Measurements from ENCODE around the gene CLTCL1. TPM values are rescaled to one million over a fixed set of nuclear protein-coding genes. Genes with fewer than 3 reads are reported as not detected.
A peak's percentile ranks its signal among the peaks of the same experiment; 100 is the strongest.

CLTCL1 gene
- total and polyA plus RNA-seq, 2 donors (not counting 1 experiment from before 2014, with no cell fraction given): 1.0 to 5.5 TPM

- no peak overlapping the region for H3K4me3 ChIP-seq (ENCODE audit: control extremely low read depth in 1 of 5, extremely low read depth in 1 of 5, insufficient read depth in 1 of 5, low read depth in 2 of 5, low read length in 4 of 5)
- H3K4me2 ChIP-seq (replicated peaks; ENCODE audit: low read depth, low read length, poor library complexity, severe bottlenecking): no peak overlapping the region
- Mint-ChIP-seq H3K9me3 (ENCODE audit: insufficient read depth) (peaks cover 4% of the 10 kb centered on the region), H3K27me3 (peaks cover 43% of the 10 kb centered on the region), H3K4me3 (peak overlapping the region; percentile 80), H3K4me1 (peaks cover 11% of the 10 kb centered on the region), H3K27ac (no peak overlapping the region)
- H3K79me2 ChIP-seq (ENCODE audit: control insufficient read depth, insufficient read depth, low read length): no peaks in the 10 kb centered on the region
- H3K9ac ChIP-seq (ENCODE audit: low read length): no peak overlapping the region
- ATAC-seq (ENCODE audit: low read depth) (no peak), DNase-seq (no peak)
- TF ChIP-seq, protein P1, sequence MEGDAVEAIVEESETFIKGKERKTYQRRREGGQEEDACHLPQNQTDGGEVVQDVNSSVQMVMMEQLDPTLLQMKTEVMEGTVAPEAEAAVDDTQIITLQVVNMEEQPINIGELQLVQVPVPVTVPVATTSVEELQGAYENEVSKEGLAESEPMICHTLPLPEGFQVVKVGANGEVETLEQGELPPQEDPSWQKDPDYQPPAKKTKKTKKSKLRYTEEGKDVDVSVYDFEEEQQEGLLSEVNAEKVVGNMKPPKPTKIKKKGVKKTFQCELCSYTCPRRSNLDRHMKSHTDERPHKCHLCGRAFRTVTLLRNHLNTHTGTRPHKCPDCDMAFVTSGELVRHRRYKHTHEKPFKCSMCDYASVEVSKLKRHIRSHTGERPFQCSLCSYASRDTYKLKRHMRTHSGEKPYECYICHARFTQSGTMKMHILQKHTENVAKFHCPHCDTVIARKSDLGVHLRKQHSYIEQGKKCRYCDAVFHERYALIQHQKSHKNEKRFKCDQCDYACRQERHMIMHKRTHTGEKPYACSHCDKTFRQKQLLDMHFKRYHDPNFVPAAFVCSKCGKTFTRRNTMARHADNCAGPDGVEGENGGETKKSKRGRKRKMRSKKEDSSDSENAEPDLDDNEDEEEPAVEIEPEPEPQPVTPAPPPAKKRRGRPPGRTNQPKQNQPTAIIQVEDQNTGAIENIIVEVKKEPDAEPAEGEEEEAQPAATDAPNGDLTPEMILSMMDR (IDR thresholded peaks at IDR 0.05): no peak
- TF ChIP-seq EZH2 (IDR thresholded peaks at IDR 0.05; ENCODE audit: borderline replicate concordance, insufficient read depth, low read depth, low read length, poor library complexity, severe bottlenecking): no peak
- CTCF ChIA-PET: no interaction called here
- H4K20me1 ChIP-seq (ENCODE audit: control insufficient read depth, insufficient read depth, low read length, poor library complexity, severe bottlenecking): no peaks in the 10 kb centered on the region
- peaks cover 0 to 16% (median 0%) of the 10 kb centered on the region in 3 donors for H3K9me3 ChIP-seq (ENCODE audit: control extremely low read depth in 1 of 3, control insufficient read depth in 2 of 3, insufficient read depth in 1 of 3, low read length in 2 of 3)
- POLR2A ChIA-PET: no interaction called here
- intact Hi-C loops (cut with micrococcal nuclease): no loop called here
- H3K27ac ChIP-seq (ENCODE audit: low read length in 2 of 2): no peak overlapping the region
- peaks cover 0 to 54% (median 22%) of the 10 kb centered on the region in 4 experiments for H3K27me3 ChIP-seq (replicated peaks in 1 of 4; ENCODE audit: control extremely low read depth in 1 of 4, control insufficient read depth in 3 of 4, insufficient read depth in 4 of 4, low read length in 3 of 4)
- 55% methylated on average over 10 of the region's 10 CpGs for WGBS (ENCODE audit: insufficient coverage)
- H3K36me3 ChIP-seq (replicated peaks in 1 of 2; ENCODE audit: control extremely low read depth in 1 of 2, control insufficient read depth in 1 of 2, extremely low read depth in 1 of 2, insufficient read depth in 2 of 2, low read length in 1 of 2): no peaks in the 10 kb centered on the region
- H3K4me1 ChIP-seq (ENCODE audit: control insufficient read depth in 2 of 2, insufficient read depth in 2 of 2, low read length in 2 of 2): peaks cover 13 to 16% of the 10 kb centered on the region in 2 donors
- no peak overlapping the region for H2AFZ ChIP-seq (ENCODE audit: insufficient read depth, low read depth, low read length, poor library complexity, severe bottlenecking)
Observed at GRCh38 chr22:19151329-19152191, 140.0 kb downstream of the CLTCL1 start.

Measured in B cell (primary cell).